NCI-H128 (cell line): Measurements from ENCODE around the gene SLC35G3.
"Not testable (repeated sequence)": the region's sequence is repeated elsewhere in the genome, so short reads cannot be mapped to it uniquely, and the experiment has no call there.

Experiments used
- DNase-seq: peaks from one replicate; lab custom pipeline; 2025; ENCODE audit not compliant: unreplicated experiment; lab: John Stamatoyannopoulos, UW

The SLC35G3 gene

DNA sequence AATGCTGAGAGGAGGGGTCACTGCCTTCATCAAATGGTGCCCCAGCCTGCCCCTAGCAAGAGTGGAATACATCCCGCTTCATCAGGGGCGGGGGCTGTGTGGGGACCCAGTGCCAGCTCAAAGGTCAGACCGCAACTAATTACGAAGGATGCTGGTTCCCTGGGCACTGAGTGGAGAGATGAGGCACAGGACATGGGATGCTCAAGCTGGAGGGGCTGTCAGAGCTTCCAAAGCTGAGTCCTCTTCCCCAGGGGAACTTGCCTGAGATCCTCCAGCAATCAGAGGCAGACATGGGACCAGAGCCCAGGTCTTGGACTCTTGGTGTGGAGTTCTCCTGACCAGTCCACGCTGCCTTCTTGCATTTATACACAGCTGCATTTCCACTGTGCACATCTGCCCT, 27.7 kb downstream of the SLC35G3 start:
- DNase-seq, result no peak

DNA sequence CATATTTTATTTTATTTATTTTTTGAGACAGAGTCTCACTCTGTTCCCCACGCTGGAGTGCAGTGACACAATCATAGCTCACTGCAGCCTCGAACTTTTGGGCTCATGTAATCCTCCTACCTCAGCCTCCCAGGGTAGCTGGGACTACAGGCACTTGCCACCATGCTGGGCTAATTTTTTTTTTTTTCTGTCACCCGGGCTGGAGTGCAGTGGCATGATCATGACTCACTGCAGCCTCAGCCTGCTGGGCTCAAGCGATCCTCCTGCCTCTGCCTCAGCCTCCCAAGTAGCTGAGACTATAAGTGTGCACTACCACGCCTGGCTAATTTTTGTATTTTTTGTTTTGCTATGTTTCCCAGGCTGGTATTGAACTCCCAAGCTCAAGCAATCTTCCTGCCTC, 29.5 kb downstream of the SLC35G3 start:
- DNase-seq, result no peak

DNA sequence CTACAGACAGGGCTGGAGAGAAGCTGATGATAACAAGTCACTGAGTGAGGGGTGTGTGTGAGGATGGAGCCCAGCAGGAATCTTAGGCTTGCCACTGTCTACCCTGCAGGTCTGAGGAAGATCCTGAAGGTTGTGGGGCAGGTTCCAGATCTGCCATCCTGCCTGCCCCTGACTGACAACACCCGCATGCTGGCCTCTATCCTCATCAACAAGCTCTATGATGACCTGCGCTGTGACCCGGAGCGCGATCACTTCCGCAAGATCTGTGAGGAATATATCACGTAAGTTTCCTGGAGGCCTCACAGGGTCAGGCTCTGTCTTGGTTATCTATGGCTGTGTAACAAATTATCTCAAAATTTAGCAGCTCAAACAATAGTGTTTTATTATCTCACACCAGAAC, 30.3 kb downstream of the SLC35G3 start:
- DNase-seq, result no peak

DNA sequence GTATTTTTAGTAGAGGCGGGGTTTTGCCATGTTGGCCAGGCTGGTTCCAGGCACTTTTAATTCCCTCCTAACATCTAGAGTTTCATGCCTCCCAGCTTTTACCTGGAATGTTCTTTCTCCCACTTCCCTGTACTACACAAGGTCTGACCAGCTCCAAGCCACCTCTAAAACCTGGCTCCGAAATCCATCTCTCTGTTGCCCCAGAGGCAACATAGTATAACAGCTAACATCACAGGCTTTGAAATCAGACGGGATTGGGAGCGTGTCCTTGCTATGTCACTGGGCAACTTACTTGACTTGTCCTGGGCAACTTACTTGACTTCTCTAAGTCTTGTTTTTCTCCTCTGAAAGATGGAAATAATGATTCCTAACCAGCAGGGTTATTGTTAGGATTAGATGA, 31.4 kb downstream of the SLC35G3 start:
- no peak for DNase-seq

DNA sequence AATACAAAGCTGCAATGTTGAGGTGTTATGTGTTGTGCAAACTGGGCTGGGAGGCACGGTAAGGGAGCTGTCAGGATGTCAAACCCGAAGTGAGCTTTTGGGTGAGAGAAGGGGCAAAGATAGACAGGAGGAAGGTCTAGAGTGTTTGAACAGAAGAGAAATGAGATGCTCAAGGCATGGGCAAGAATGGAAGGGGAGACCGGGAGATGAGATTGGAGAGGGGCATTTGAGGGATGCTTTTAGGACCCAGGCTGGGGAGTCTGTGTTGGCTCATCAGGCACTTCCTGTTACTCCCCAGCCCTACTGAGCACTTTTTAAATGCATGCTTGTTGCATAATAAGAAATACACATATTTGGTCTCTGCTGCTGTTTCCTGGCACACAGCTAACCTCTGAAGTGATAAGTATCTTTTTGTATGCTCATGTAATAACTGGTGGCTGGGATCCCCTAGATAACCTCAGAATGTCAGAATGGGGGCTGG, 32.9 kb downstream of the SLC35G3 start:
- no peak for DNase-seq

DNA sequence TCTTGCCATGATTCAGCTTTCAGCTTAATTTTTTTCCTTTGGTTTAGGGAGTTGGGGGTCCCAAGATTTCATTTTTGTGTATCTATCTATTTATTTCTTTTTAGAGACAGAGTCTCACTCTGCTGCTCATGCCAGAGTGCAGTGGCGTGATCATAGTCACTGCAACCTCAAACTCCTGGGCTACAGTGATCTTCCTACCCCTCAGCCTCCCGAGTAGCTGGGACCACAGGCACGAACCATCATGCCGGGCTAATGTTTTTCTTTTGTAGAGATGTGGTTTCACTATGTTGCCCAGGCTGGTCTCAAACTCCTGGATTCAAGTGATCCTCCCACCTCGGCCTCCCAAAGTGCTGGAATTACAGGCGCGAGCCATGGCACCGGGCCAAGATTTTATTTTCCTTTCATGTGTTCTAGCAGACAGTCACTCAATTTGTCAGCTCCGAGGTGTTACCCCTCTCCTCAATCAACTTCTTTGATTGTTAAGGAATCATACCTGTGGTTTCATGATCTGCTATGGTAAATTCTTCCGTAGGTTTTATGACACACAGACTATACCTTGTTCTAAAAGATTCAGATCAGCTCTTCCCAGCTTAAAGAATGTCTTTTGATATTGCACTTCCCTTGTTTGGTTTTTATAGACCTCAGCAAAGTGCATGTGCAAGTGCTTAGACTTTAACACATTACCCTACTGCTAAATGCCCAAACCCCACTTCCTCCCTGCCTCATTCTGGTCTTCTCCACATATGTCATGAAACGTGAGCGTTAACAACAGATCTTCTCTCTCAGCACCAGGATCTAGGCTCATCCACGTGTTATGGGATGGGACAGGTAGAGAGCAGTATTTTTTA, 33.6 kb downstream of the SLC35G3 start:
- no peak for DNase-seq

DNA sequence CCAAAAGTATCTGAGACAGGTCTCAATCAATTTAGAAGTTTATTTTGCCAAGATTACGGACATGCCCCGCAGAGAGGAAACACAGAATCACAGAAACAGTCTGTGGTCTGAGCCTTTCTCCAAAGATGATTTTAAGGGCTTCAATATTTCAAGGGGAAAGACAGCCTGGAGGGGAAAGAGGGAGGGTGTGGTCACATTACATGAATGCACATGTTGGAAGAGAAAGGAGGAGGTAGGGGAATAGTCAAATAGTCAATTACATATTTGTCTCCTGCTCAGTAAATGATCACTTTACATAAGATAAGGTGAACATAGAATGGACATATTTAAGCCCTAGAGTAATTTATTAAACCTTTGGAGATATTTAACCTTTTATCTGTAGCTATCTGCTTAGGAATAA, 34.3 kb downstream of the SLC35G3 start:
- DNase-seq, result no peak

DNA sequence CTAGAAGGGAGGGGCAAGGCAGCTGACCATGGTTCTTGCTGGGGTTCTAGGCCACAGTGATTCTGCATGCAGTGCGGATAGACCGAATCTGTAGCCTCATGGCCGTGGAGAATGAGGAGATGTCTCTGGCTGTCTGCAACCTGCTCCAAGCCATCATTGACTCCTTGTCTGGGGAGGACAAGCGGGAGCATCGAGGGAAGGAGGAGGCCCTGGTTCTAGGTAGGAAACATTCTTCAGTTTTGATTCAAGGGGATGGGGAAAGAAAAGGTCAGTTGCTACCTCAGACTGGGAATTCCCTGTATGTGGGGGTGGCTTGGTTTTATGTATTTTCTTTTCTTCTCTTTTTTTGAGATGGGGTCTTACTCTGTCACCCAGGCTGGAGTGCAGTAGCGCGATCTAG, 38.9 kb downstream of the SLC35G3 start:
- no peak for DNase-seq

DNA sequence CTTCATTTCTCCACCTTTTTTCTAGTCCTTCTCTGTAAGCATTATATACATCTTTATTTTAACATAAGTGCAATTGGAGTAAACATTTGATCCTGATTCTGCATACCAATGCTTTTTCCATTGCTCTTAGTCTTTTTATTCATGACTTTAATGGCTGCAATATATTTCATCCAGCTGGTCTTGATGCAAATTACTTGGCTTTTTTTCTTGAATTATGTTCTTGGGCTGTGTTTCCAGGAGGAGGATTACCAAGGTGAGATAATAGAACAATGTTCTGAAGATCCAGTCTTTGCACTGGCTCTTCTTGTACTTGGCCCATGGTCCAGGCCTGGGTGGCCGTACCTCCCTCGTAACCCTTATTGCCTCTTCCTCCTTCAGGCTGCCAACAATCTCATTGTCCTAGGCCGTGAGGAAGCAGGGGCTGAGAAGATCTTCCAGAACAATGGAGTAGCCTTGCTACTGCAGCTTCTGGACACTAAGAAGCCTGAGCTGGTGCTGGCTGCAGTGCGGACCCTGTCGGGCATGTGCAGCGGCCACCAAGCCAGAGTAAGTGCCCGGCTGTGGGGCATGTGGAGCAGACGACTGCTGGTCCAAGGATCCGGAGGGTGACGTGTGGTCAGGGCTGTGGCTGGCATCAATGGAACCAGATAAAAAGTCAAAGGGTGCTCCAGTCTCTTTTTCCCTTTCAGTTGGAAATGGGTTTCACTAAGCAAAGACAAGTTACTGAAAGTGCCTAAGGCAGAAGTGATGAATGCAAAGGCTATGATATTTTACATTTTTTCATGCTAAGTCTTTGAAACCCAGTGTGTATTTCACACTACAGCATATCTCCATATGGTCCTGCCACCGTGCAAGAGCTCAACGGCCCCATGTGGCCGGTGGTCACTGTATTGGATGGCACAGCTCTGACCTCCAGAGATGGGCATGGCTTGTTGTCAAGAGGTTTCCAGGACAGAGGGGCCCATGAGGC, 39.7 kb downstream of the SLC35G3 start:
- no peak for DNase-seq

DNA sequence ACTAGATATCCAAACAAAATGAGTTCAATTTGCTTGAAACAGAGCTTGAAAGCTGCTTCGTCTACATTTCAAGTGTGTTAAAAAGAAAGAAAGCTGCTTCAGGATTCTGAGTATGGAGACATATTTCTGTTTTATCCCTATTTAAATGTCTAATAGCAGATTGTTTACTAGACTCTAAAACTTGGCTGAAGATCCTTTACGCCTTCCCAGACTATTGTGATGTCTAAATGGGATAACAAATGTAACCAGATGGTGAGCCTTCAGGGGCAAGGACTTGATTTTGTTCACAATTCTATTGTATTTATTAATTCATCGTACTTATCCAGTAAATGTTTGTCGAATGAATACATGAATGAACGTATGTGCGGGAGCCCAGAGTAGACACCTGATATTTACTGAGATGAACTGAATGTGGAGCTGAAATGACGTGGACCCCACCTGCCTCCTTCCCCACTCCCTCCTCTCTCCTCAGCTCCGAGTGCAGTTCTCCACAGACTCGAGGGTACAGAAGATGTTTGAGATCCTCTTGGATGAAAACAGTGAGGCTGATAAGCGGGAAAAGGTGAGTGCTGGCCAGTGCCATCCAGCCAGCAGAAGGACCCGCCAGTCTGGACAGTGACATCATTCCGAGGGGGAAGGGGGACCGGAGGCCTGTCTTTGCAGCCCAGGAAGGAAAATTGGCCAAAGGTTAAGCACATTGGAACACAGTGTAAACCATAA, 41.6 kb downstream of the SLC35G3 start:
- no peak for DNase-seq

DNA sequence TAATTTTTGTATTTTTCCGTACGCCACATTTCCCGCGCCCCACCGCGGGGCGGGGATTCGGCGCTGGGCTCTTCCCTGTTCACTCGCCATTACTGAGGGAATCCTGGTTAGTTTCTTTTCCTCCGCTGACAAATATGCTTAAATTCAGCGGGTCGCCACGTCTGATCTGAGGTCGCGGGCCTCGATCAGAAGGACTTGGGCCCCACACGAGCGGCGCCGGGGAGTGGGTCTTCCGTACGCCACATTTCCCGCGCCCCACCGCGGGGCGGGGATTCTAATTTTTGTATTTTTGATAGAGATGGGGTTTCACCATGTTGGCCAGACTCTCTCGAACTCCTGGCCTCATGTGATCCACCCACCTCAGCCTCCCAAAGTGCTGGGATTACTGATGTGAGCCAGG, 43.1 kb downstream of the SLC35G3 start:
- not testable (repeated sequence) for DNase-seq

DNA sequence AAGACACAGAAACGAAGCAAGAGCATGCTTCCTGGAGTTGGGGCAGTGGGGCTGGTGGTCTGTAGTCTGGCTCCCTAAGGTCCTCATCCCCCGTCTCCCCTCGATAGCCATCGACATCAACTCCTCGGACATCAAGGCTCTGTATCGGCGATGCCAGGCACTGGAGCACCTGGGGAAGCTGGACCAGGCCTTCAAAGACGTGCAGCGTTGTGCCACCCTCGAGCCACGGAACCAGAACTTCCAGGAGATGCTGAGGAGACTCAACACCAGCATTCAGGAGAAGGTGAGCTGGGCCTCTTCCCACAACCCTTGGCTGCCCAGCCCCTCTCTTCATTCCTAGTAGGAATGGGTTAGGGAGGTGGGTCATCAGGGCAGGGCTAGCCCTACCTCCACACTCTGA, 44.3 kb downstream of the SLC35G3 start:
- no peak for DNase-seq

DNA sequence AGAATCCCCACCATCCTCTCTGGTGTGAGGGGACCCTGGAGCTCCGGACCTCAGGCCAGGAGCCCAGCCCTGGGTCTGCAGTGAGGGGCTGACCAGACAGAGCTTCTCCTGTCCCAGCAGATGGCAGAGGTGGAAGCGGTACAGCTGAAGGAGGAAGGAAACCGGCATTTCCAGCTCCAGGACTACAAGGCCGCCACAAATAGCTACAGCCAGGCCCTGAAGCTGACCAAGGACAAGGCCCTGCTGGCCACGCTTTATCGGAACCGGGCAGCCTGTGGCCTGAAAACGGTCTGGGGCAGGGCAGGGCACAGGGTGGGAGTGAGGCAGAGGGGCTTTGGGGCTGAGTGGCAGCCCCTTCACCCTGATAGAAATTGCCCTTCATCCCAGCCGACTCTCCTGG, 46.0 kb downstream of the SLC35G3 start:
- no peak for DNase-seq

DNA sequence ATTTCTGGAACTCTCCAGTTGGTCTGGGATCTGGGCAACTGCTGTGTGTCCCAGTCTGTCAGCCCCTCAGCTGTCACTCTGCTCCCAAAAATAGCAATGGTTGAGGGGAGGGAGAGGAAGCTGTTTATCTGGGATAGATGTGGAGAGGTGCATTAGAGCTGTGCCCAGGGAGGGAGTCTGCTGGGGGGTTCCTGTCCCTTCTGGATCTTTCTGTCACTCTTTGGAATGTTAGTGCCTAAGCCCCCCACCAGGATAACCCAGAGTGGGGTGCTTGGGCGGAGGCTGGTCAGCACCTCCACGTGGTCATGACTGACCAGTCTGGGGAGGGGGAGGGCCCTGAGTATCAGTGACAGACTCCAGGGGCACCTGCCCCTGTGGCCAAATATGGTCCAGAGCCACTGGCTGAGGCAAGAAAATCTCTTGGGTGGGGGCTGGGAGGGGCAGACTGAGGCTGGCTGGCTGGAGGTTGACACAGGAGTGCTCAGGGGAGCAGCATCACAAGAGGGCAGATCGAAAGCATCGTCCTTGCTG, 46.8 kb downstream of the SLC35G3 start, which contains the start of gene UNC45B:
Gene UNC45B, plus strand, starts transcription at position 443 of the 531 bp plus-strand sequence. CDS start 447 bp downstream, outside the sequence.
- DNase-seq, result no peak

DNA sequence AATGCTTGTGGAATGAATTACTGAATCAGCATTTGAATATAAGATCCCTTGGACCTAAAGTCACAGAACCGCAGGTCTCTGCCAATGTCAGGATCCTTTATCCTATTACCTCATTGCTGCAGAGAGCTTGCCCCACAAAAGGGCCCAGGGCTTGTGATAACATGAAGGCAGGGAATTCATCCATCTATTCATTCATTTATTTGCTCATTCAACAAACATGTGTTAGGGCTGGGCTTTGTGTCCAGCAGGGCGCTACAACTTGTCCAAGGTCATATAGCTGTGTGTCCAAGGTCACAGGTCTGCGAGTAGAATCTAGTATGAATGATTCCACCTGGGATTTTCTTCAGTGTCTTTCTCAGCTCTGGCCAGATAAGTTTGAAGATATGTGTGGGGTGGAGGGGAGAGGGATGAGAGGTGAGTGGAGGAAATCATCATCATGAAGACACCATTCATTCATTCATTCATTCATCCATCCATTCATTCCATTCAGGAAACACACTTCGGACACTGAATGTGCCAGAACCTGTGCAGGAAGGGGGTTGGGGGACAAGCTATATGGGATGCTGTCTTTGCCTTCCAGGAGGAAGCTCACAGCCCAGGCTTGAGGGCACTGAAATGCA, 47.9 kb downstream of the SLC35G3 start:
- DNase-seq, result no peak

DNA sequence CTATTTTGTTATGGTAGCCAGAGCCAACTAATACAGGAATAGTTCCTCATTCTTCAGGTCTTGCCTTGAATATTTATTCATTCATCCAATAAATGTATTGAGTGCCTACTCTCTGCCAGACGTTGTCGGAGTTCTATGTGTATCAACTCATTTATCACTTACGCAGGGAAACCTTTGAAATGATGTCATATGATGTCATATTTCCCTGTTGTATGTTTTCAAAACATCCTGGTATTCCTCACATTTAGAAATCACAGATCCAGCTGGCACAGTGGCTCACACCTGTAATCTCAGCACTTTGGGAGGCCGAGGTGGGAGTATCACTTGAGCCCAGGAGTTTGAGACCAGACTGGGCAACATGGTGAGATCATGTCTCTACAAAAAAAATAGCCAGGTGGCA, 49.4 kb downstream of the SLC35G3 start:
- no peak for DNase-seq
